HTERT RPE-1 (cell line): ENCODE data around the gene KY.

Experiments
- in situ Hi-C: fragments of 300-500 bp; cut with MboI; formaldehyde crosslinking; loops from 4 replicates; pipeline ENCODE4 v1.14.3; 2020; ENCODE audit warnings: low sequenced_read_pairs

KY gene, protein sequence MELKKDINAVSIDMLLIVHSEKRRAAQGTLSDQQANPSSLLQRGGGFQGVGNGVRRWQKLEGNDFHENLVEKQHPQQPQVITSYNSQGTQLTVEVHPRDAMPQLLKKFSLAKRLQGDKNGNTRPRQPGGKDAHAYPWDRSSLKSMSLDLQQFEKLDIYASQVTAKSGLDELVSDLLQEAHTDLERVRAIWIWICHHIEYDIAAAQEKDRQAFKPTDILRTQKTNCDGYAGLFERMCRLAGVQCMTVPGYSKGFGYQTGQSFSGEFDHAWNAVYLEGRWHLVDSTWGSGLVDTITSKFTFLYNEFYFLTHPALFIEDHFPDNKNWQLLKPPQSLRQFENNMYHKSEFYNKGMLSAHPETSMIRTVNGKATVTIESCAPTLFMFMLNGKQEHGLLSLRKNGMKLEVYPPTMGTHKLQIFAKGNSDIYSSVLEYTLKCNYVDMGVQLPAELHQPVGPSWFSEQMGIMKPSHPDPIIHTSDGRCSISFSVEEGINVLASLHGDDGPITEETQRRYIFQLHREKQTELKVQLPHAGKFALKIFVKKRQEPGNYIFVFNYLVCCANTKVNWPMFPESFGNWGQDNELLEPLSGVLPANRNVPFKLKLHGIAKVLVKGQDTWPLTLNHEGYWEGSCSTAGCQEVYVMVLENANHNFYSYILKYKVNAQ

DNA sequence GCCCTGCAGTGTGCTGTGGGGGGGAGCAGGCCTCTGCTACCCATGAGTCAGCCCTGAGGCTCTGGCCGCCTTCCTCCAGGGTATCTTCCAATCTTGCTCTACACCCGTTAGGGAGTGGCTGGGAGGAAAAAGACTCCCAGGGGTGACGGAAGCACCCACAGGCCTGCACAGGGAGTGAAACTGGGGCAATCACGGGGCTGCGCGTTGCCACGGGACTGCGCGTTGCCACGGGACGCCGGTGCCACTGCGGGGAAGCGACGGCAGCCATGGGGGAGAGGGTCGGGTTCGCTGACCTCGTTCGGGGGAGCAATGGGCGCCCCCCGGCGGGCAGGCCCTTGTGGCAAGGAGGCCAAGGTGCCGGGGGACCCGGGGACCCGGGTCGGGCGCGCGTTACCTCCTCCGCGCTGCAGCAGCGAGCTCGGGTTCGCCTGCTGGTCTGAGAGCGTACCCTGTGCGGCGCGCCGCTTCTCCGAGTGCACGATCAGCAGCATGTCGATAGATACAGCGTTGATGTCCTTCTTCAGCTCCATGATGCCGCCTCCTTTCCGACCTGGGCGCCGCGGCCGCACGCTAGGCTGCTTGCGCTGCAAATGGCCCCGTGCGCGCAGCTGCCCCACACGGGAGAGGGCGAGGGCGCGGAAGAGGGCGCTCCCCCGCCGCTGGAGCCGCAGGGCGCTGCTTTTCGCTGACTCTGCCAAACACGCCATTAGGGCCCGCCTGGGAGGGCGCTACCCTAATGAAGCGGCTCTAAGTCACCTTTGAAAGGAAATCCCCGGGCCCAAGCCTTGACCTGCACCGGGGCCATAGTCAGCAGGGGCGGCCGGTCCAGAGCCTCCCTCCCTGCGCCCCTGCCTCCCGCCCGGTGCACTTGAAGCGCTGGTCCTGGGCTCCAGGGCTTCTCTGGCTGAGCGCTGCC, at the start of gene KY:
Gene KY, minus strand, starts transcription at position 592 of the 916 bp plus-strand sequence. Its CDS starts 62 bp downstream, at position 530.
- in situ Hi-C loops, result no loop called here

DNA sequence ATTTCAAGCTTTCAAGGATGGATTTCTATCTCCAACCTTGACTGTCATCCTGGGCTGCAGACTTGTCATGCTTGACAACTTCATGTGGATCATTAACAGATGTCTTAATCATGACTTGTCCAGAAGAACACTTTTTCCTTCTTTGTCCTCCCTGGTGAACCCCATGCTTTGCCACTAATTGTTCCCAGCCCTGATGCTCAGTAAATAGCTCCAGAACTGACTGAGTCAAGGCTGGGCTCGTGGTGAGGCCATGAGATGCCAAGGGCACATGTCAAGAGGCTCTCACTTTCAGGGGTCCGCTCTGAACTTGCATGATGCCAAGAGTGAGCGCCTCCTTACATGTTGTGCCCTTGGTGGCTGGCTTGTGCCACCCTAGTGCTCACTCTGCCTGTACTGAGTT, 48.9 kb upstream of the KY start:
- in situ Hi-C loops, result no loop called here

DNA sequence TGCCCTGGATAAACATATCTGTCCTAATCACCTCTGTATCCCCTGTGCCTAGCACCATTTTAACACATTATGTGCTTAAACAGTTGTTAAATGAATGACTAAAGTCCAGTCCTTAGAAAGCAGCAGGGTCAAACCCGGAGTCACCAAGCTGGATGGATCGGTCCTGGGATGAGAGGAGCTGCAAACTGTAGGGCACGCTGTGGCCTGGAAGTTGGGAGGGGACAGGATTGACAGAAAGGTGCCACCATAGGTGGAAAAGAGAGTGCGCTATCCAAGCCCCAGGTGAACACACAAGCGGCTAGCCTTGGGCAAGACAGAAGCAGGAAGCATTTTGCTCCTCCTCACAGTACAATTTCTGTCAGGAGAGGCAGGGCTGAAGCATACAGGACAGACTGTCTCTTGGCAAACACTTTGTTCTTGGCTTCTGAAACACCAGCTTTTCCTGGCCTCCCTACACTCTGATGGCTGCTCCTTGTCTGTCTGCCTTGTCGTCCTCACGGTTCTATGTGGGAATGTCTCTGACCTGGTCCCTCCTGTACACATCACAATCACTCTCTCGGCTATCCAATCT, 48.4 kb upstream of the KY start:
- in situ Hi-C loops, result no loop called here

DNA sequence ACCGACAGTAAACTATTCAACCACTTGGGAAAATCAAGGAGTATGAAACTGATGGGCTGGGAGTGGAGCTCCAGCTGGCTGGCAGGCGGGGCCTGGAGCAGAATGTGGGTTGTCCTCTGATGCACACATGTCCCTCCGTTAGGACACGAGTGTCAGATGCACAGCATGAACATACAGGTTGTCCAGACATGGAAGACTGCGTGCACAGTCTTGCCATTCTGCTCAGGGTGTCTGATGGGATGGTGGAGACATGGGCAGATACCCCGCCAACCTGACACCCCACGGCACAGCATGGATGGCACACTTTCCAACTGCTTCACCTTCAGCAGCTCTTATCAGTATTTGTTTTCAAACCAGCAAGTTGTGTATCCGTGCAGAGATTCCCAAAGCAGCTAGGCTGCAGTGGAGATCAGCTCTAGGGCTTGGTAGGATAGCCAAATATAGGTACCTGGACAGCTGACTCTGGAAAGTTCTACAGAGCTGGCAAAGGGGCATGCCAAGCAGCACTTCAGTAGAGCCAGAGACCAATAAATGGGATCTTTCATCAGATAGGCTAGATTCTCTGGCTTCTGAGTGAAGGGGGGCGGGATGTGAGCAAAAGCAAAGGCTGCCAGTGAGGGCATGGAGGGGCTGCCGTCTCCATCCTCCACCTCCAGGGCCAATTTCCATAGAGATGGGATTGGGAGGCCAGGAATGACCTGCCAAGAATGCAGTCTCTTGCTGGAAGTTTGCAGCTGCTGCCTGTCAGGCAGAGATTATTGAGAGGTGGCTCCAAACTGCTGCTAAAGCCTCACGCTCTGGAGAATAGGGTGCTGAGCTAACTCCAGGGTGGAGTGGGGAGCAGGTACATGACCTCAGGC, 47.2 kb upstream of the KY start:
- in situ Hi-C loops, result no loop called here

DNA sequence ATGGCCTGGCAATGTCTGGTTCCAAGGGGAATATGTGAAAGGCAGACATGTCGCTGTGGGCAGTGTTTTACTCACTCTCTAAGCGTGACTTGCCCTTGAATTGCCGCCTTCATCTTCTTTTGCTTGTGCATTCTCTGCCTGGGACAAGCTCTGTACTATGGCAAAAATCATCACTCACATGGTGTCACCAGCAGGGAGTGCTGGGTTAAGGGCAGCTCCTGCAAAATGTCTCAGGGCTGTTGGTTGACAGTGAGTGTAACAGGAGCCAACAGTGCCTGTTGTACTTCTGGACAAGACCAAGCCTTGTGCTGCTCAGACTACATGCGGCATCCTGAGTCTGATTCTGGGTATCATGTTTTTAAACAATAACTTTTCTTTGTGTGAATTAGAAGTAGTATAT, 45.3 kb upstream of the KY start:
- in situ Hi-C loops, result no loop called here

DNA sequence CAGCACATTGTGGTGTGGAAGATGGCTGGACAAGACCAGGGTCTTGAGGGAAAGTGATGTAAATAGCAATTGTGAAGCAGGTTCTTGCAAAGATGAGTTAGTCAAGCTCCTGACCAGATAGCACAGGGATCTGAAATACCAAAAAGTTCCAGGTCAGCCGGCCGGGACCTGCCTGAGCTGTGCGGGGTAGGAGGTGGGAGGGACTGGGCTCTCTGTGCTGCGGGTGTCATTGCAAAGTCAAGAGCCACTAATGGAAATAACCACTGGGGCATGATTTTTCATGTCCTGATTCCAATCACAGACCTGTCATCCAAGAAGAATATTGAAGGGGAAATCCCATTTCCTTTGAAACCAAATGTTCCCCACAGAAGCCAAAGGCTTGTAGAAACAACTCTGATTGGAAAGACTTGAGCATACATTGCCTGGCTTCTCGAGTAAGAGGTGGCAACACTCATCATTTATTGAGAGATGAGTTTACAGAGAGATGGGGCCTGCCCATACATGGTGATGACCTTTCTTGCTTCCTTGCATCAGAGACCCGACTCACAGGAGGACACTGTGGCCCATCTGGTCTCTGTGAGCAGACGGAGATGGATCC, 44.2 kb upstream of the KY start:
- in situ Hi-C loops, result no loop called here

DNA sequence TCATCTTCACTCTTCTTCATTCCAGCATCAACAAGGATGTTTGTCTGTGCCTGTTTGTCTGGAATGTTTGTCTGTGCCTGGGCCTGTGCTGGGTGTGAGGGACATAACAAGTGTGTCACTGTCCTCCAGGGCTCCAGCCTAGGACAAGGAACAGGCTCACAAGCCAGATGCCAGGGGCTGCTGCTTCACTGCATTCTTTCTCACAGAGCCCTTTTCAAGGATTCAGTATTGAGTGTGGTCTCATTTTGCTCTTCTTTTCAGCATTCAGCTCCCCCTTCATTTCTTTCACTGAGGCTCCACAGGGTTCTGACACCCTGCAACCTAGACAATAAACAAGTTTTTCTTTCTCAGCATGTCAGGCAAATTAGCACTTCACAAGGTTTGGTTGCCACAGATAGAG, 43.6 kb upstream of the KY start:
- in situ Hi-C loops, result no loop called here

DNA sequence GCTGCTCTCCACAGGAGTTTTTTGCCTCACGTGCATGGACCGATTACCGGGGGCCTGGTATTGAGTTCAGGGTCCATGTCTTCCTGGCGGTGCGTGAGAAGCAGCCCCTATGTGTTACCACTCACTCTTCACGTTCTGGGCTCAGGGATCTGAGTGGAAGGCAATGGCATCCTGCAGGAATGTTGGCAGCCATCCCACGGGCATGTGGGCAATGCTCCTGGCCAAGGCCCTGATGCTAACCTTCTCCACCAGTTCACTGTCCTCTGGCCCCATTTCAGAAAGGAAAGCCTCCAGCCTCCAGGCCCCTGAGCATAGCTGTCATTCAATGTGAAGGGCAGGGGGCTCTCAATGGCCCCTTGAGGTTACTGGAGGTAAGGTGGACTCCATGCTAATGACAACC, 43.0 kb upstream of the KY start:
- in situ Hi-C loops, result no loop called here

DNA sequence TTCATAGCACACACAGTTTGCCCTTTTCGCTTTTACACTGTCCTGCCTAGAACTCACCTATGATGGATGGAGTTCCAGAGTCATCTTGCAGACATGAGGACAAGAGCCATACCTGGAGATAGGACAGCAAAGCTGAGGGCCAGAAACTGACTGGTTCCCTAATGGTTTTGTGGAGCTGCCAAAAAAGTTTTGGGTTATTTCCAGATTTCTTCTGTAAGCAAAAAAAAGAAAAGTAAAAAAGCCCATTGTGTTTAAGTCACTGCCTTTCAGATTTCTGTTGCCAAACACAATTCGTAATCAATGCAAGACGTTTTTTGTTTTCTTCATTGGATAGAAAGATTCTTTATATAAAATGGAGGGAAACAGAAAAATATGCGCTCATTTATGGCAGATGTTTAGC, 42.4 kb upstream of the KY start:
- in situ Hi-C loops, result no loop called here

DNA sequence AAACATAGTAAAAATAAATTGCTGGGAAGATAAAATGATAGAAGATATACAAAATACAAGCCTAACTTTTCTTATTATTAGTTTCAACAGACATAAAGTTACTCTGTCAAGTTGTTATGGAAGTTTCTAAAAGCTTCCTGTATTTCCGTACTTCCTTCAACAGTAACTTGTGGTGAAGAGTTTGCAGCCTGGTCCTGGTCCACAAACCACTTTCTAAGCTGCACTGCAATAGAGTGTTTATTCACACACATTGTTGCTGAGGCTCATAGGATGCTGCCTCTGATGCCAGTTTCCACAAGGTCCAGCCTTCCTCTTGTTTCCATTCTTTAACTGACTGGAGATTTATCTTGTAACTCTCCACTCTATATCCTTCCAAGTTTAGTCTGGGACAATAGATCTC, 39.4 kb upstream of the KY start:
- in situ Hi-C loops, result no loop called here

DNA sequence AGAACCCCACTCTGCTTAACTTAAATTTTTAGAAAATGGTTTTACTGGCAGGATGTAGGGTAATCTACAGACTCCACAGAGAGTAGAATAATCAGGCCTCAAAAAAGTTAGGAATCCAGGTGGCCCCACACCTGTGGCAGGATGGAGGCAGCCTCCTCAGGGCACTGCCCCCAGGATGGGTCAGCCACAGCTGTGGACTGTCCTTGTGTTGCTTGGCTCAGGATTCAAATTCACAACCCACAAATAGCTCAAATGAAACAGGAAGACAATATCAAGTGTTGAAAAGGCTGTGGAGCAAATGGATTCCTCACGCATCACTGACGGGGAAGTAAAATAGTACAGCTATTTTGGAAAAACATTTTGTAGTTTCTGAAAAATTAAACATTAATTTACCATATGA, 36.8 kb upstream of the KY start:
- in situ Hi-C loops, result no loop called here

DNA sequence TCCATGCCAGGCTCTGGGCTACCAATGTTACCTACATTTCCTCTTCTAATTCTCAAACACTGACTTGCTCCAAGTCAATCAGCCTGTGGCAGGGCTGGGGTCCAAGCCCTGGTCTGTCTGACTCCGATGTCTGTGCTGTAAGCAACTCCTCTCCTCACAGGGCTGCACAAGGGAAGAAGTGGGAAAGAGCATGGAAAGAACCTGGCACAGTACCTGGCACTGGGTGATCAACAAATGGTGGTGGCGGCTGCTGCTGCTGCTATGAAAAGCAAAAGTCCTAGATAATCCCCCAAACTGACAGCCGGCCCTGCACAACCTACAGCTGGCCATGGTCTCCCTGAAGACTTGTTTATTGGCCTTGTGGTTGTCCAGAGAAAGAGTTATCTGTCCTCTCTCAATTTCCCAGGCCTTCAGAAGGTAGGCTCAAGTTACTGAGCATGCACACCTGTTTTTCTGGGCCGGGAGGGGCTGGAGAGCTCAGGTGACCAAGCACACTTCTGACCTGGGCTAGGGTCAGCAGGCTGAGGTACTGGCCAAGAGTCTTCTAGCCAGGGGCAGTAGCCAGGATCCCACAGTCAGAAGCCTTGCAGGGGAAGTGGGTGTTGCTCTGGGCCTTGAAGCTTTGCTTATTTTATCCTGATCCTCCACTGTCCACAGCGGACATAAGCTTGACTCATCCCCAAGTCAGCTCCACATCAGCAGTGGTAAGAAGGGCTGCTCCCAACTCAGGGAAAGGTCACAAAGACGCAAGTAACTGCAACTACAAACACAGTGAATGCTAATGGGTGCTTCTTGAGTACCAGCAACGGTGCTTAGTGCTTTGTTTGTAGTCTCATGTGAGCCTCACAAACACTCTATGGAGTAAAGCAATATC, 35.3 kb upstream of the KY start:
- in situ Hi-C loops, result no loop called here

DNA sequence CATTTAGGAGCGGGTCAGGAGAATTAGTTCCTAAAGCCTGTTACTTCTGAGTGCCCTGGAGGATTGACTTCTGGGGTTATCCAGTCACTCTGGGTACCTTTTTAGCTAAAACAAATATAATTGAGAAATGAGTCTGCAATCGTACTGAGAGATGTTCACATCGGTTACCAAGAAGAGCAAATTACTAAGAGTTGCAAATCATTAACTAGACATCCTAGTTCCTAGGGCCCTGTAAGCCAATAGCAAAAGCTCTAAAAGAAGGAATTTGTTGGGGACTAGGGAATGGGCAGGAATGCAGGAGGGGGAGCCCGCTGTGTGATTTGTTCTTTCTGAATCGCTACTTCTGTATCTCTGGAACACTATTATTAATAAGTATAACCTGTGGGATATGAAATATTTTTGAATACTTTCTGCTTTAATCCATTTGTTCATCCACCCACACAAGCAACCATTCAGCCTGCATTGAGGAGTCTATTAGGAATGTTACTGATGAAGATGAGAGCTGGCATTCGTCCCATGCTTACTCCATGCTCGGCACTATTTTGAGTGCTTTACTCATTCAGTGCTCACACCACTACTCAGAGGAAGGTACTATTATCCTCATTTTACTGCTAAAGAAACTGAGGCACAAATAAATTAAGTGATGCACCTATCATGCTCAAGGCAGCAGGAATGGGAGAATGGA, 31.5 kb upstream of the KY start:
- in situ Hi-C loops, result no loop called here

DNA sequence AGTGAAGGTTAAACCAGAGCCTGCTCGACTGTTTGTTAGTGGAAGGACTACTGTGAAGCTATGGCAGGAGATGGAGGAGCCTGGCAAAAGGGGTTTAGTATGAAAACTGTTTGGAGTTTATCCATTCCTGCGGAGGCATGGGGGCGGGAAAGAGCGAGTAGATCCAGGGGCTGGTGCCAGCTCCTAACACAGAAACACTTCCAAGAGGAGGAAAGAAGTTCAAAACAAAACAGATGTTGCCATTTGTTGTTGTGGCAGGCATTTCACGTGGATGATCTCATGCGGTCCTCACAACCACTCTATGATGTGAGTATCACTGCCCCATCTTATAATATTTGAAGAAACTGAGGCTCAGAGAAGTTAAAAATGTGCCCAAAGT, 30.7 kb upstream of the KY start:
- in situ Hi-C loops, result no loop called here

DNA sequence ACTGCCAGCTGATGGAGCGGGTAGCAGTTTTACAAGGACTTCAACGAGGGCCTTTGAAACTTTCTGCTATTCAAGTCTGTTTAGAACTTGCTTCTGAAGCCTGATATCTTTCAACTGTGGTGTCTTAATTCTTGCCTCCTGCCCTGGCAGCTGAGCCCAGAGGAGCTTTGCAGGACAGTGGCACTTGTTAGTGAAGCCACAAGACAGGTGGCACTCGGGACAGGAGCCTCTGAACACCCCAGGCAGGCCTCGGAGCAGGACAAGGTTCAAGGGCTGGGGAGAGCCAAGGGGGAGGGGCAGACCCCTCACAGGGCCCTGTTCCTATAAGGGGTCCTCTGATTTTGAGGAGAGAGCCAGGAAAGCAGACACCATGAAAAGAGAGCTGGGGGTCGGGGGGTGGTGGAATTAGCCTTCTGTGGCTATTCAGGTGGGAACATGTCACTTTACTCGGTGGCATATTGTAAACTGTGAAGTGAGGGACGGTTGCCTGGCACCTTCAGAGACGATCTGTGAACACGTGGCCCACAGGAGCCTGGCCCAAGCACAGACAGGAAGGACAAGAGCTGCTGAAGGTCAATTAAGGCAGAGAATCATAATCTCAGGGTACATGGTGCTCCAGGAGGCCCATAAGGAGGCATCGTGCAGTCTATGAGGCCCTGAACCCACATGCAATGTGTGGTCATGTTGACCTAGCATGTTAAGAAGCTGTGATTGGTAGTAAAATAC, 30.1 kb upstream of the KY start:
- in situ Hi-C loops, result no loop called here

DNA sequence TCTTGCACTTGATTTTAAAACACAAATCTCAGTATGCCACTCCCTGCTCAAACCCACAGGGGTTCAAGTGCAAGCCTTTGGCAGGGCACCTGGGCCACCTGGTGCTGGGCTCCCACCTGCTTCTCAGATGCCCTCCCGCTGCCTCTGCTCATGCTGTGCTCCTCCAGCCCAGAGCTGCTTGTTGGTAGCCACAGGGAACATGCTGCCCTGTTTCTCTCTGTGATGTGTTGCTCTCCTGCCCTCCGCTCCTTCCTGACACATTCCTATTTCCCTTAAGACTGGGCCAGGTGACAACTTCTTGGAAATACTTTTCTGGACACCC, 27.1 kb upstream of the KY start:
- in situ Hi-C loops, result no loop called here

DNA sequence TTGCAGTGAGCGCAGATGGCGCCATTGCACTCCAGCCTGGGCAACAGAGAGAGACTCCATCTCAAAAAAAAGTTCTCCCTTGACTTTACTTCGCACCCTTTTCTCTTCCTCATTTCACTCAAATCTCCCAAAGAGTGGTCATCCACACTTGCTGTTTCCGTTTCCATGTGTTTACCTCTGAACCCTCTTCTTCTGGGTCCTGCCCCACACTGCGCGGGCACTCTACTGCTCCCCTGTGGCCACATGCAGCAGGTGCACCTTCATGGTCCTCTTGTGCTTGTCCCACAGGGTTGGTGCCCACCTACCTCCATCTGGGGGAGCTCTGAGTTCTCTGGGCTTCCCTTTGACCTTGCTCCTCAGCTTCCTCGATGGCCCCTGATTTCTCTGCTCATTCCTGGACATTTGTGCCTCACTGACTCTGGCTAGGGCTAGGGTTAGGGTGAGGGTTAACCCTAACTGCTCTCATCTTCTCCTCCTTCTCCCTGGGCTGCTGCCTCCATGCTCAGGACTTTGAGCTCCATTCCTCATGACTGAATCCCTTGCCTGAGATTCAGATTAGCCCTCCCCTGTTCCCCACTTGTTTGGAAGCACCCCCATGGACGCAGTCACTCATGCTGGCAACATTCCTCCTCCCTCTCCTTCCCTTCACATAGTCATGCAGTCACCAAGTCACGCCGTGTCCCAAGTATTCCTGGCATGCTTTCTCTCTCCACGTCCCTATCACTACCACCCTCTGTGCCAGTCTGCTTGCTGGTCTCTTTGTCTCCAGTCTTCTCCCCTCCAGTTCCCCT, 26.6 kb upstream of the KY start:
- in situ Hi-C loops, result no loop called here
